Measurements from ENCODE around the gene RPUSD4. TPM values are rescaled to one million over a fixed set of nuclear protein-coding genes. Genes with fewer than 3 reads are reported as not detected.

Gene RPUSD4
- total RNA-seq, 5 donors from 2014 or later (not counting 1 experiment from before 2014, with no cell fraction given), result 33.8 to 41.5 (median 40.2) TPM

- Histone ChIP-seq H3K4me1 (ENCODE audit: control insufficient read depth in 1 of 2, extremely low read depth in 1 of 2, insufficient read depth in 2 of 2, low read length in 2 of 2) (peaks cover 0 to 2% of the 10 kb centered on the region in 2 experiments), H3K27ac (ENCODE audit: low read length) (no peak overlapping the region), H3K9me3 (no peaks in the 10 kb centered on the region), H3K27me3 (replicated peaks in 1 of 2; ENCODE audit: control insufficient read depth in 2 of 2, extremely low read depth in 1 of 2, insufficient read depth in 2 of 2, low read length in 1 of 2) (peaks cover 0 to 2% of the 10 kb centered on the region in 2 experiments), H3K4me3 (ENCODE audit: control insufficient read depth in 1 of 2, extremely low read depth in 1 of 2, low read length in 1 of 2) (no peak overlapping the region), H3K36me3 (ENCODE audit: control insufficient read depth in 2 of 2, extremely low read depth in 1 of 2, insufficient read depth in 1 of 2, low read length in 1 of 2) (peaks cover 10% of the 10 kb centered on the region in 2 donors)
- H3K4me1 Mint-ChIP-seq, result peaks cover 2 to 7% (median 5%) of the 10 kb centered on the region in 3 donors
- DNase-seq, result no peak
- H3K36me3 Mint-ChIP-seq, result peaks cover 18% of the 10 kb centered on the region
- H3K27ac Mint-ChIP-seq, result no peak overlapping the region
- H3K4me3 Mint-ChIP-seq, result no peak overlapping the region
- no peaks in the 10 kb centered on the region for H3K27me3 Mint-ChIP-seq
- WGBS (ENCODE audit: insufficient coverage), result 88% methylated on average over 5 of the region's 22 CpGs
- no peak for ATAC-seq (replicated peaks in 1 of 4)
- ChIA-PET CTCF (no interaction called here), POLR2A (no interaction called here)
- no peaks in the 10 kb centered on the region for H3K9me3 Mint-ChIP-seq
Observed at GRCh38 chr11:126186708-126187529, 24.5 kb downstream of the RPUSD4 start.

- peaks cover 0 to 4% of the 10 kb centered on the region in 2 experiments for H3K27me3 ChIP-seq (replicated peaks in 1 of 2; ENCODE audit: control insufficient read depth in 2 of 2, extremely low read depth in 1 of 2, insufficient read depth in 2 of 2, low read length in 1 of 2)
- 89% methylated on average over 13 of the region's 15 CpGs for WGBS (ENCODE audit: insufficient coverage)
- no peak overlapping the region for H3K27ac ChIP-seq (ENCODE audit: low read length)
- POLR2A ChIA-PET, result interaction anchor here in 1 of 2 donors (0.6 kb wide), 1 partner anchor 15 kb away, joined by 3 read pairs; no protein-coding TSS in a partner anchor
- Mint-ChIP-seq H3K9me3 (no peaks in the 10 kb centered on the region), H3K4me3 (no peak overlapping the region), H3K27me3 (no peaks in the 10 kb centered on the region), H3K36me3 (peaks cover 13% of the 10 kb centered on the region), H3K27ac (no peak overlapping the region), H3K4me1 (peaks cover 2 to 7% (median 5%) of the 10 kb centered on the region in 3 donors)
- H3K9me3 ChIP-seq, result no peaks in the 10 kb centered on the region
- ATAC-seq (replicated peaks in 1 of 4) (no peak), DNase-seq (no peak)
- H3K36me3 ChIP-seq (ENCODE audit: control insufficient read depth in 2 of 2, extremely low read depth in 1 of 2, insufficient read depth in 1 of 2, low read length in 1 of 2), result peaks cover 5 to 6% of the 10 kb centered on the region in 2 donors
- no peak overlapping the region for H3K4me3 ChIP-seq (ENCODE audit: control insufficient read depth in 1 of 2, extremely low read depth in 1 of 2, low read length in 1 of 2)
- peaks cover 0 to 5% of the 10 kb centered on the region in 2 experiments for H3K4me1 ChIP-seq (ENCODE audit: control insufficient read depth in 1 of 2, extremely low read depth in 1 of 2, insufficient read depth in 2 of 2, low read length in 2 of 2)
- CTCF ChIA-PET, result no interaction called here
Observed at GRCh38 chr11:126186025-126186698, 25.3 kb downstream of the RPUSD4 start.

DNA sequence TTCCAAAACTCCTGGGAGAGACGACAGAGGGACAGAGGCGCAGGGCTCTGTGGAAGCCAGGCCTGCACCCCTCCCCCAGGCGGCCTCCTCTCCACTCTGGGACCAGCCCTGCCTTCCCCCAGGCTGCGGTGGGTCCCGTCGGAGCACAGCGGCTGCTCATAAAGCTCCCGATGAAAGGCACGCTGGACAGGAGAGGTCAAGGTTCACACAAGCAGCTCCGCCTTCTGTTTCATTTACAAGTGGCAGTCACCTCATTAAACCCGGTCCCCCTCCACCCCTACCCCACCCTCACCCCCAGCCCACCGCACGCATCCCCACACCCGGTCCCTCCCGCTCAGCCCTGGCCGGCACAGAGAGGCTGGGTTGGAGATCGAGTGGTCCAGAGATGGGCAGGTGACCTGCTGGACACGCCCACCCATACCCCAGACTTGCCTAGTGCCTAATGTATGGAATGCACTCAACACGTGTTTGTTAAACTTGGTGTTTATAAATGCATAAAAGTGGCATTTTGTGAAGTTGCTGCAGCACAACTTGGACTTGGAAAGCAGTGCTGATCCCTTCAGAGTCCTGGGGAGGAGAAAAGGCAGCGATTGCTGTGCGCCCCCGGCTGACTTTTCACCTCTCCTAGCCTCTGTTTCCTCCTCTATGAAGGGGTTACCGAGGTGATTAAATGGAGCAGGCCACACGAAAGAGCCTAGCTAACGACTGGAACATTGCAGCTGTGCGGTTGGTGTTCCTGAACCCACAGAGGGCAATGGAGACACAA, 26.0 kb downstream of the RPUSD4 start:
- Histone ChIP-seq H3K4me3 (ENCODE audit: control insufficient read depth in 1 of 2, extremely low read depth in 1 of 2, low read length in 1 of 2) (no peak overlapping the region), H3K9me3 (no peaks in the 10 kb centered on the region), H3K27me3 (replicated peaks in 1 of 2; ENCODE audit: control insufficient read depth in 2 of 2, extremely low read depth in 1 of 2, insufficient read depth in 2 of 2, low read length in 1 of 2) (peaks cover 0 to 8% of the 10 kb centered on the region in 2 experiments), H3K36me3 (ENCODE audit: control insufficient read depth in 2 of 2, extremely low read depth in 1 of 2, insufficient read depth in 1 of 2, low read length in 1 of 2) (peaks cover 0 to 4% of the 10 kb centered on the region in 2 donors), H3K27ac (ENCODE audit: low read length) (no peak overlapping the region), H3K4me1 (ENCODE audit: control insufficient read depth in 1 of 2, extremely low read depth in 1 of 2, insufficient read depth in 2 of 2, low read length in 2 of 2) (peaks cover 0 to 5% of the 10 kb centered on the region in 2 experiments)
- Mint-ChIP-seq H3K27me3 (no peaks in the 10 kb centered on the region), H3K36me3 (peaks cover 8% of the 10 kb centered on the region), H3K27ac (no peak overlapping the region), H3K9me3 (peaks cover 0 to 4% (median 3%) of the 10 kb centered on the region in 3 donors), H3K4me3 (no peak overlapping the region), H3K4me1 (peaks cover 2 to 7% (median 5%) of the 10 kb centered on the region in 3 donors)
- WGBS (ENCODE audit: insufficient coverage), result 82% methylated on average over 8 of the region's 26 CpGs
- ChIA-PET CTCF (interaction anchor here in 1 of 2 donors (0.6 kb wide), 1 partner anchor 757 kb away, joined by 3 read pairs; no protein-coding TSS in a partner anchor), POLR2A (interaction anchor here in 1 of 2 donors (0.6 kb wide), 1 partner anchor 15 kb away, joined by 3 read pairs; no protein-coding TSS in a partner anchor)
- DNase-seq (no peak), ATAC-seq (replicated peaks in 1 of 4) (no peak)

GRCh38 chr11:126182787-126183445, 28.5 kb downstream of the RPUSD4 start:
- H3K4me1 ChIP-seq (ENCODE audit: control insufficient read depth in 1 of 2, extremely low read depth in 1 of 2, insufficient read depth in 2 of 2, low read length in 2 of 2), result peaks cover 0 to 5% of the 10 kb centered on the region in 2 experiments
- ChIA-PET POLR2A (interaction anchor here in 1 of 2 donors (0.6 kb wide), 1 partner anchor 247 kb away, joined by 6 read pairs; no protein-coding TSS in a partner anchor), CTCF (interaction anchor here in 1 of 2 donors (0.7 kb wide), 1 partner anchor 235 kb away, joined by 4 read pairs; no protein-coding TSS in a partner anchor)
- H3K36me3 Mint-ChIP-seq, result peaks cover 4% of the 10 kb centered on the region
- H3K4me3 Mint-ChIP-seq, result no peak overlapping the region
- peaks cover 0 to 7% (median 5%) of the 10 kb centered on the region in 3 donors for H3K4me1 Mint-ChIP-seq
- peaks cover 0 to 4% of the 10 kb centered on the region in 2 donors for H3K36me3 ChIP-seq (ENCODE audit: control insufficient read depth in 2 of 2, extremely low read depth in 1 of 2, insufficient read depth in 1 of 2, low read length in 1 of 2)
- DNase-seq, result no peak
- H3K27me3 ChIP-seq (replicated peaks in 1 of 2; ENCODE audit: control insufficient read depth in 2 of 2, extremely low read depth in 1 of 2, insufficient read depth in 2 of 2, low read length in 1 of 2), result peaks cover 0 to 12% of the 10 kb centered on the region in 2 experiments
- no peak overlapping the region for H3K27ac Mint-ChIP-seq
- H3K27ac ChIP-seq (ENCODE audit: low read length), result no peak overlapping the region
- WGBS (ENCODE audit: insufficient coverage), result 36% methylated on average over 4 of the region's 11 CpGs
- no peak for ATAC-seq (replicated peaks in 1 of 4)
- peaks cover 0 to 6% (median 4%) of the 10 kb centered on the region in 3 donors for H3K9me3 Mint-ChIP-seq
- no peaks in the 10 kb centered on the region for H3K9me3 ChIP-seq
- H3K27me3 Mint-ChIP-seq, result no peaks in the 10 kb centered on the region
- H3K4me3 ChIP-seq (ENCODE audit: control insufficient read depth in 1 of 2, extremely low read depth in 1 of 2, low read length in 1 of 2), result no peak overlapping the region

DNA sequence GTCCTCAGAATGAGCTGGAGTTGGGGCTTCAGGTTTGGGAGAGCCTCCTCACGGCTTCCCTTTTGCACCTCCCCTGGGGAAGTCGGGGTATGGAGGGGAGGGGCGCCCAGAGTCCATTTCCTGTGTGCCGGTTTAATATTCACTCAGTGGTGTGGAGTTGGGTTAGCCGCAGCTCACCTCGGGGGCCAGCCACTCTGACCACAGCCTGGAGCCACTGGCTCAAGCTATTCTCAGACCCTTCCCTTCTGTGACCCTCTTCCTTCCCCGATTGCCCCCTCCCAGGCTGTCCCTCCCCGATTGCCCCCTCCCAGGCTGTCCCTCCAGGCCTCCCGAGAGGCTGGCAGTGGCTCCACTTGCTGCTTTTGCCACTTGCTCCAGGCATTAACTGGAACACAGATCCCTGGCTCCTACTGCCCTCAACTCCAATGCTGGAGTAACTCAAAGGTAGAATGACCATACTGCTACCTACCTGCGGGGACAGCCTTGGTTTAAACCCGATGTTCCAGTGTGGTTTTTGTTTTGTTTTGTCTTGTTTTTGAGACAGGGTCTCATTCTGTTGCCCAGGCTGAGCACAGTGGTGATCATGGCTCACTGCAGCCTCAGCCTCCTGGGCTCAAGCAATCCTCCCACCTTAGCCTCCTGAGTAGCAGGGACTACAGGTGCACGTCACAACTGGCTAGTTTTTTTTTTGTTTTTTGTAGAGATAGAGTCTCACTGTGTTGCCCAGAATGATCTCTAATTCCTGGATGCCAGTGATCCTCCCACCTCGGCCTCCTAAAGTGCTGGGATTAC, 29.3 kb downstream of the RPUSD4 start:
- peaks cover 0 to under 1% of the 10 kb centered on the region in 2 donors for H3K36me3 ChIP-seq (ENCODE audit: control insufficient read depth in 2 of 2, extremely low read depth in 1 of 2, insufficient read depth in 1 of 2, low read length in 1 of 2)
- DNase-seq, result no peak
- Mint-ChIP-seq H3K4me1 (peaks cover 0 to 7% (median 5%) of the 10 kb centered on the region in 3 donors), H3K9me3 (peaks cover 0 to 6% (median 4%) of the 10 kb centered on the region in 3 donors), H3K36me3 (peaks cover 3% of the 10 kb centered on the region), H3K4me3 (no peak overlapping the region), H3K27me3 (no peaks in the 10 kb centered on the region), H3K27ac (no peak overlapping the region)
- no peak overlapping the region for H3K4me3 ChIP-seq (ENCODE audit: control insufficient read depth in 1 of 2, extremely low read depth in 1 of 2, low read length in 1 of 2)
- WGBS (ENCODE audit: insufficient coverage), result 67% methylated on average over 5 of the region's 13 CpGs
- no peak for ATAC-seq (replicated peaks in 1 of 4)
- peaks cover 0 to 5% of the 10 kb centered on the region in 2 experiments for H3K4me1 ChIP-seq (ENCODE audit: control insufficient read depth in 1 of 2, extremely low read depth in 1 of 2, insufficient read depth in 2 of 2, low read length in 2 of 2)
- ChIA-PET CTCF (no interaction called here), POLR2A (no interaction called here)
- H3K27me3 ChIP-seq (replicated peaks in 1 of 2; ENCODE audit: control insufficient read depth in 2 of 2, extremely low read depth in 1 of 2, insufficient read depth in 2 of 2, low read length in 1 of 2), result peaks cover 0 to 12% of the 10 kb centered on the region in 2 experiments
- no peak overlapping the region for H3K27ac ChIP-seq (ENCODE audit: low read length)
- H3K9me3 ChIP-seq, result no peaks in the 10 kb centered on the region
